ENCODE results near the gene HOATZ. TPM values are rescaled to one million over a fixed set of nuclear protein-coding genes. Genes with fewer than 3 reads are reported as not detected.
A peak's percentile ranks its signal among the peaks of the same experiment; 100 is the strongest.

The HOATZ gene
- total and polyA plus RNA-seq, 2 donors (not counting 3 experiments of a cell fraction or from before 2014, with no cell fraction given) = not detected

GRCh38 chr11:111582881-111583280, 68.3 kb downstream of the HOATZ start:
- H3K4me3 ChIP-seq (replicated peaks in 1 of 3; ENCODE audit: insufficient read depth in 1 of 3, low read depth in 1 of 3, low read length in 3 of 3) = no peak overlapping the region
- H3K9me3 ChIP-seq (replicated peaks; ENCODE audit: control insufficient read depth, insufficient read depth, low read length) = no peaks in the 10 kb centered on the region
- ChIA-PET CTCF (interaction anchor here (1.1 kb wide), 1 partner anchor 195 kb away, joined by 6 read pairs; no protein-coding TSS in a partner anchor), POLR2A (interaction anchor here (0.6 kb wide), 1 partner anchor 354 kb away, joined by 10 read pairs; the partner anchor contains the start of gene DIXDC1)
- TF ChIP-seq EZH2 (IDR thresholded peaks at IDR 0.05; ENCODE audit: borderline replicate concordance, low read depth, low read length, severe bottlenecking) (no peak), GATA2 (IDR thresholded peaks at IDR 0.05; ENCODE audit: insufficient read depth, insufficient read length, low read depth, low read length) (no peak), MAX (IDR thresholded peaks at IDR 0.05; ENCODE audit: insufficient read depth, insufficient read length) (no peak), CTCF (IDR thresholded peaks at IDR 0.05; ENCODE audit: extremely low read depth in 1 of 2, insufficient read depth in 1 of 2, low read depth in 1 of 2, low read length in 2 of 2) (no peak), POLR2A (IDR thresholded peaks at IDR 0.05; ENCODE audit: low read depth, low read length) (no peak), FOS (IDR thresholded peaks at IDR 0.05; ENCODE audit: borderline replicate concordance, insufficient read depth, low read length) (no peak), MYC (IDR thresholded peaks at IDR 0.05; ENCODE audit: low read depth, low read length) (no peak), JUN (IDR thresholded peaks at IDR 0.05; ENCODE audit: borderline replicate concordance, insufficient read depth, insufficient read length, low read depth) (no peak), POLR2AphosphoS5 (IDR thresholded peaks at IDR 0.05; ENCODE audit: insufficient read depth, low read depth, low read length) (no peak)
- H2AFZ ChIP-seq (ENCODE audit: low read depth, low read length) = no peak overlapping the region
- no peak overlapping the region for H3K27ac ChIP-seq (ENCODE audit: insufficient read depth, low read depth, low read length)
- no peaks in the 10 kb centered on the region for H4K20me1 ChIP-seq (replicated peaks; ENCODE audit: control insufficient read depth, extremely low read depth, insufficient read depth, low read length)
- FAIRE-seq = no peak
- no peaks in the 10 kb centered on the region for H3K9me1 ChIP-seq (replicated peaks; ENCODE audit: control insufficient read depth, extremely low read depth, insufficient read depth, low read length)
- H3K4me1 ChIP-seq (ENCODE audit: control insufficient read depth, extremely low read depth, insufficient read depth, low read length) = peaks cover 8% of the 10 kb centered on the region
- no peaks in the 10 kb centered on the region for H3K27me3 ChIP-seq (ENCODE audit: control insufficient read depth in 2 of 2, insufficient read depth in 2 of 2, low read length in 2 of 2)
- H3K9ac ChIP-seq (replicated peaks; ENCODE audit: extremely low read depth, insufficient read depth, low read length) = no peak overlapping the region
- no peak overlapping the region for H3K4me2 ChIP-seq (ENCODE audit: insufficient read depth, low read length)
- H3K36me3 ChIP-seq (ENCODE audit: control insufficient read depth in 2 of 2, extremely low read depth in 1 of 2, insufficient read depth in 2 of 2, low read length in 2 of 2) = no peaks in the 10 kb centered on the region
- H3K79me2 ChIP-seq (ENCODE audit: control insufficient read depth, insufficient read depth, low read length) = no peaks in the 10 kb centered on the region
- dilution Hi-C loops (cut with MboI; ENCODE audit: extremely low pct_ligation_motif_present, low sequenced_read_pairs) = no loop called here
- no TSS peak for BruUV-seq (replicated peaks)
- DNase-seq (ENCODE audit: low read depth, low spot score) = peak; percentile 45
- intact Hi-C loops (cut with micrococcal nuclease) = no loop called here
